ENCODE data around the gene CNDP1. TPM values are rescaled to one million over a fixed set of nuclear protein-coding genes. Genes with fewer than 3 reads are reported as not detected.
A peak's percentile ranks its signal among the peaks of the same experiment; 100 is the strongest.

The CNDP1 gene
- polyA plus RNA-seq, 1 experiment: not detected

GRCh38 chr18:74598350-74599001 is 64.2 kb downstream of the CNDP1 start:
- DNase-seq (ENCODE audit: low read depth, low spot score): no peak
- ChIA-PET POLR2A (interaction anchor here (0.6 to 1.3 kb wide), 2 partner anchors 11 to 31 kb away, joined by 4 to 8 read pairs; no protein-coding TSS in a partner anchor), CTCF (interaction anchor here (1.0 kb wide), 1 partner anchor 54 kb away, joined by 3 read pairs; no protein-coding TSS in a partner anchor)
- Histone ChIP-seq H3K27ac (ENCODE audit: low read depth, low read length) (peak overlapping the region; percentile 73), H3K9me3 (ENCODE audit: control insufficient read depth, insufficient read depth, low read length) (peaks cover 2% of the 10 kb centered on the region; the same call in 1 of the 2 replicates), H3K27me3 (ENCODE audit: control insufficient read depth, insufficient read depth, low read length) (no peaks in the 10 kb centered on the region), H3K4me3 (ENCODE audit: low read depth, low read length) (peak overlapping the region; percentile 91)
- TF ChIP-seq CTCF (IDR thresholded peaks at IDR 0.05; ENCODE audit: low read depth, low read length): peak; percentile 26; the same call in 1 of the 2 replicates

- Histone ChIP-seq H3K27ac (ENCODE audit: low read depth, low read length) (no peak overlapping the region), H3K4me3 (ENCODE audit: low read depth, low read length) (no peak overlapping the region), H3K27me3 (ENCODE audit: control insufficient read depth, insufficient read depth, low read length) (no peaks in the 10 kb centered on the region), H3K9me3 (ENCODE audit: control insufficient read depth, insufficient read depth, low read length) (no peaks in the 10 kb centered on the region)
- no peak for DNase-seq (ENCODE audit: low read depth, low spot score)
- peak; percentile 14 for TF ChIP-seq CTCF (IDR thresholded peaks at IDR 0.05; ENCODE audit: low read depth, low read length)
- ChIA-PET CTCF (interaction anchor here (0.9 to 1.0 kb wide), 2 partner anchors 10 to 37 kb away, joined by 3 to 5 read pairs; no protein-coding TSS in a partner anchor), POLR2A (no interaction called here)
These were observed 70.1 kb downstream of the CNDP1 start for GRCh38 chr18:74604361-74604760.

- CTCF ChIA-PET: no interaction called here
- Histone ChIP-seq H3K27me3 (ENCODE audit: control insufficient read depth, insufficient read depth, low read length) (no peaks in the 10 kb centered on the region), H3K4me3 (ENCODE audit: low read depth, low read length) (no peak overlapping the region), H3K27ac (ENCODE audit: low read depth, low read length) (peak overlapping the region; percentile 39), H3K9me3 (ENCODE audit: control insufficient read depth, insufficient read depth, low read length) (no peaks in the 10 kb centered on the region)
- no peak for DNase-seq (ENCODE audit: low read depth, low spot score)
- POLR2A ChIA-PET: no interaction called here
- TF ChIP-seq CTCF (IDR thresholded peaks at IDR 0.05; ENCODE audit: low read depth, low read length): no peak
These were observed 70.5 kb downstream of the CNDP1 start for GRCh38 chr18:74604774-74605173.

GRCh38 chr18:74608681-74609080 is 74.4 kb downstream of the CNDP1 start:
- no peak overlapping the region for H3K27ac ChIP-seq (ENCODE audit: low read depth, low read length)

More at GRCh38 chr18:74608681-74609080, 74.4 kb downstream of the CNDP1 start:
- Histone ChIP-seq H3K4me3 (ENCODE audit: low read depth, low read length) (no peak overlapping the region), H3K9me3 (ENCODE audit: control insufficient read depth, insufficient read depth, low read length) (no peaks in the 10 kb centered on the region), H3K27me3 (ENCODE audit: control insufficient read depth, insufficient read depth, low read length) (no peaks in the 10 kb centered on the region)
- POLR2A ChIA-PET: no interaction called here
- no peak for DNase-seq (ENCODE audit: low read depth, low spot score)
- no peak for TF ChIP-seq CTCF (IDR thresholded peaks at IDR 0.05; ENCODE audit: low read depth, low read length)
- CTCF ChIA-PET: no interaction called here
